HepG2 (cell line): ENCODE data around the gene COPS7A. TPM values are rescaled to one million over a fixed set of nuclear protein-coding genes. Genes with fewer than 3 reads are reported as not detected.

ENCODE experiments used
- AHDC1 ChIP-seq: sonication (generic); formaldehyde crosslinking; IDR thresholded peaks from 2 replicates; pipeline ENCODE4 v1.5.1; 2020; ENCODE audit warnings: mild to moderate bottlenecking, missing genetic modification reagents, borderline replicate concordance
- MEIS2 ChIP-seq: sonication (generic); formaldehyde crosslinking; IDR thresholded peaks from 2 replicates; pipeline ENCODE4 v1.9.0; 2021; ENCODE audit warnings: mild to moderate bottlenecking, missing genetic modification reagents
- RERE ChIP-seq: IDR thresholded peaks from 2 replicates; pipeline ENCODE4 v1.6.1; 2016; ENCODE audit warnings: low read depth, missing genetic modification reagents, missing compliant biosample characterization
- SPEN ChIP-seq: sonication (generic); formaldehyde crosslinking; IDR thresholded peaks from 2 replicates; pipeline ENCODE4 v1.5.1; 2020; ENCODE audit warnings: low read depth, mild to moderate bottlenecking, missing genetic modification reagents
- TBX2 ChIP-seq: sonication (generic); formaldehyde crosslinking; IDR thresholded peaks from 2 replicates; pipeline ENCODE4 v1.5.0; 2020; ENCODE audit warnings: missing genetic modification reagents, mild to moderate bottlenecking, borderline replicate concordance
- ZBTB14 ChIP-seq: sonication (generic); formaldehyde crosslinking; IDR thresholded peaks from 2 replicates; pipeline ENCODE4 v1.4.0; 2020; ENCODE audit warnings: missing genetic modification reagents
- ZFX ChIP-seq: sonication (generic); formaldehyde crosslinking; IDR thresholded peaks from 2 replicates; pipeline ENCODE4 v1.4.0; 2020; ENCODE audit warnings: mild to moderate bottlenecking, low read depth, missing genetic modification reagents, moderate library complexity
- ZNF674 ChIP-seq: sonication (generic); formaldehyde crosslinking; IDR thresholded peaks from 2 replicates; pipeline ENCODE4 v1.5.0; 2020; ENCODE audit warnings: low read depth, mild to moderate bottlenecking, missing genetic modification reagents
- ZNF678 ChIP-seq: sonication (generic); formaldehyde crosslinking; IDR thresholded peaks from 2 replicates; pipeline ENCODE4 v1.4.0; 2020; ENCODE audit warnings: mild to moderate bottlenecking, missing genetic modification reagents
- ZSCAN20 ChIP-seq: sonication (generic); formaldehyde crosslinking; IDR thresholded peaks from 2 replicates; pipeline ENCODE4 v1.4.0; 2020; ENCODE audit warnings: missing genetic modification reagents, mild to moderate bottlenecking, borderline replicate concordance
- polyA plus RNA-seq, 8 experiments: library from polyadenylated mRNA; depleted of rRNA in 3 of 8; stranded (reverse) in 7 of 8; unstranded in 1 of 8; fragments of >200 nt; fragmentation: Illumina TruSeq in 4 of 8; extraction: Trizol in 4 of 8; gene quantifications; 2 replicates each; pipeline versions ENCODE4 v1.2.1 to v1.2.3, GENCODE V29; 2011 to 2016; ENCODE audit warnings: low read depth in 4 of 8, missing spikeins in 1 of 8, mixed read lengths in 1 of 8; ENCODE audit not compliant: insufficient read depth in 1 of 8
- total RNA-seq, 5 experiments: library from RNA; depleted of rRNA; stranded (reverse); fragments of >200 nt; fragmentation: Illumina TruSeq; extraction: Trizol; gene quantifications; 2 replicates each; pipeline ENCODE4 v1.2.3, GENCODE V29; 2016; ENCODE audit warnings: low read depth in 1 of 5
- TF ChIP-seq, protein P1 (sequence below): sonication (generic); formaldehyde crosslinking; IDR thresholded peaks from 2 replicates; pipeline ENCODE4 v1.5.1; 2020; ENCODE audit warnings: mild to moderate bottlenecking, missing genetic modification reagents

The COPS7A gene
- total and polyA plus RNA-seq, 2 of the 13 experiments (the other 11 are each of a cell fraction or from before 2014, with no cell fraction given), result 40.0 to 73.6 TPM

GRCh38 chr12:6775185-6776174 is 51.6 kb downstream of the COPS7A start (continued):
- peak; percentile 87; the same call in 1 of the 2 replicates for TF ChIP-seq AHDC1 (CRISPR knock-in tag)
- TF ChIP-seq, protein P1, sequence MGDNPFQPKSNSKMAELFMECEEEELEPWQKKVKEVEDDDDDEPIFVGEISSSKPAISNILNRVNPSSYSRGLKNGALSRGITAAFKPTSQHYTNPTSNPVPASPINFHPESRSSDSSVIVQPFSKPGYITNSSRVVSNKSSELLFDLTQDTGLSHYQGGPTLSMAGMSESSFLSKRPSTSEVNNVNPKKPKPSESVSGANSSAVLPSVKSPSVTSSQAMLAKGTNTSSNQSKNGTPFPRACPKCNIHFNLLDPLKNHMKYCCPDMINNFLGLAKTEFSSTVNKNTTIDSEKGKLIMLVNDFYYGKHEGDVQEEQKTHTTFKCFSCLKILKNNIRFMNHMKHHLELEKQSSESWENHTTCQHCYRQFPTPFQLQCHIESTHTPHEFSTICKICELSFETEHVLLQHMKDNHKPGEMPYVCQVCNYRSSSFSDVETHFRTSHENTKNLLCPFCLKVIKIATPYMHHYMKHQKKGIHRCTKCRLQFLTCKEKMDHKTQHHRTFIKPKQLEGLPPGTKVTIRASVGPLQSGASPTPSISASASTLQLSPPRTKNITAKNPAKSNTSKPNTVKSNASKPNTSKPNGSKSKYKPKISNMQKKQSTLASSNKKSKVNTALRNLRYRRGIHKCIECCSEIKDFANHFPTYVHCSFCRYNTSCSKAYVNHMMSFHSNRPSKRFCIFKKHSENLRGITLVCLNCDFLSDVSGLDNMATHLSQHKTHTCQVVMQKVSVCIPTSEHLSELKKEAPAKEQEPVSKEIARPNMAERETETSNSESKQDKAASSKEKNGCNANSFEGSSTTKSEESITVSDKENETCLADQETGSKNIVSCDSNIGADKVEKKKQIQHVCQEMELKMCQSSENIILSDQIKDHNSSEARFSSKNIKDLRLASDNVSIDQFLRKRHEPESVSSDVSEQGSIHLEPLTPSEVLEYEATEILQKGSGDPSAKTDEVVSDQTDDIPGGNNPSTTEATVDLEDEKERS (CRISPR knock-in tag), result no peak
- TF ChIP-seq MEIS2 (CRISPR knock-in tag), result peak; percentile 77; the same call in 1 of the 2 replicates
- peak; percentile 57 for TF ChIP-seq TBX2 (CRISPR knock-in tag)
- peak; percentile 80; the same call in 1 of the 2 replicates for TF ChIP-seq RERE (CRISPR knock-in tag)
- TF ChIP-seq ZBTB14, result no peak
- TF ChIP-seq ZNF674 (CRISPR knock-in tag), result no peak
- no peak for TF ChIP-seq ZFX (CRISPR knock-in tag)
- 0 out of 2 replicates have a peak, but pooled peaks have one; percentile 31 for TF ChIP-seq ZNF678
- peak; percentile 59; the same call in 1 of the 2 replicates for TF ChIP-seq ZSCAN20 (CRISPR knock-in tag)
- peak; percentile 22; the same call in 1 of the 2 replicates for TF ChIP-seq SPEN
